ENCODE results near the gene COG6. TPM values are rescaled to one million over a fixed set of nuclear protein-coding genes. Genes with fewer than 3 reads are reported as not detected.
A peak's percentile ranks its signal among the peaks of the same experiment; 100 is the strongest.

The COG6 gene
- 10 to 100 TPM; 24.8 to 30.0 TPM for total RNA-seq

DNA sequence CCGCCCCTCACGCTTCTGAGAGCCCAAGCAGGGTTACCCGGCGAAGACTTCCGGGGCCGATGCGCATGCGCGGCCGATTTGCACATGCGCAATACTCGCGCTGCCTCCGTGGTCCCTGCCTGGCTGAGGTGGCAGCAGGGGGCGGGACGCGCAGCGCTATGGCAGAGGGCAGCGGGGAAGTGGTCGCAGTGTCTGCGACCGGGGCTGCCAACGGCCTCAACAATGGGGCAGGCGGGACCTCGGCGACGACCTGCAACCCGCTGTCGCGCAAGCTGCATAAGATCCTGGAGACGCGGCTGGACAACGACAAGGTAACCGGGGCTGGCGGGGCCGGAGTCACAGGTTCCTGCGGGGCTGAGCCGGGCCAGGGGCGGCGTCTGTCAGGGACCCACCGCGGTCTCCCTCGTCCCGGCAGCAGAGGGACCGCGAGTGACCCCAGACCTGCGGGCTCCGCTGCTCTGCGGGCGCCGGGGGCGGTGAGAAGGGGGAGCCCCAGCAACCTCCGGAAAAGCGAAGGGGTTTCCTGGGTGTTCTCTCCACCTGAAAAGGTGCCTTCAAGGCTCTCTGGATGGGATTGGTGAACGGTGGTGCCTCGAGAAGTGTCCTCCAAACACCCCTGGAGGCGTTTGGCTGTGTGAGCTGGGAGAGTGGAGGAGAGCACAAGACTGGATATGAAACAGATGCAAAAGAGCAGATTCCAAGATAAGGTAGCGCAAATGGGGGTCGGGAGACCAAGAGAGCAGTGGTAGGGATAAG, at the start of gene COG6:
COG6 (plus strand) TSS at position 94 of the 756 bp plus-strand sequence; CDS start at position 159, 65 bp downstream.
- H3K27me3 Mint-ChIP-seq: peaks cover 5% of the 10 kb centered on the region
- peaks cover 6% of the 10 kb centered on the region for H3K36me3 Mint-ChIP-seq
- H3K27ac Mint-ChIP-seq: peak within 1 kb of the TSS; percentile 84
- DNase-seq: peak; percentile 93
- peak within 1 kb of the TSS; percentile 94 for H3K4me3 Mint-ChIP-seq
- H3K9me3 Mint-ChIP-seq: peaks cover 3% of the 10 kb centered on the region
- peaks cover 25% of the 10 kb centered on the region for H3K4me1 Mint-ChIP-seq

GRCh38 chr13:39605677-39606320, 49.7 kb upstream of the COG6 start:
- Mint-ChIP-seq H3K4me1 (peaks cover 13% of the 10 kb centered on the region), H3K9me3 (no peaks in the 10 kb centered on the region), H3K27ac (no peak overlapping the region), H3K27me3 (peaks cover 44% of the 10 kb centered on the region), H3K4me3 (no peak overlapping the region), H3K36me3 (no peaks in the 10 kb centered on the region)
- DNase-seq: no peak

DNA sequence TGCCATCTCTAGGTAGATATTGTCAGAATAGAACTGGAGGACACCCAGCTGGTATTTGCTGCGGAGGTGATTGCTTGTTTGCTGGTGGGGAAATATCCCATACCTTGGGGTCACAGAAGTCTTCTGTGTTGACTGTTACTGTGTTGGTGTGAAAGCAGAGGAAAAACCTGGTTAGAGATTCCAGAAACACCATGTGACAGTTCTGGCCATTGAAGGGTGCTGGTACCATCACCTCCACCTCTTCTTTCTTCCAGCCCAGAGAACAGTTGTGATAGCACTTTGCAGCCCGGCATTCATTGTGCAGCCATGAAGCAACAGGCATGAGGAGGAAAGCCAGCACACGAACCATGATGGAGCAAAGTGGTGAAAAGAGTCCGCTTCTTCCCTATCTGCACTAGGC, 47.6 kb upstream of the COG6 start:
- H3K9me3 Mint-ChIP-seq: no peaks in the 10 kb centered on the region
- H3K4me3 Mint-ChIP-seq: no peak overlapping the region
- peaks cover 7% of the 10 kb centered on the region for H3K4me1 Mint-ChIP-seq
- peaks cover 31% of the 10 kb centered on the region for H3K27me3 Mint-ChIP-seq
- DNase-seq: no peak
- H3K27ac Mint-ChIP-seq: no peak overlapping the region
- no peaks in the 10 kb centered on the region for H3K36me3 Mint-ChIP-seq

DNA sequence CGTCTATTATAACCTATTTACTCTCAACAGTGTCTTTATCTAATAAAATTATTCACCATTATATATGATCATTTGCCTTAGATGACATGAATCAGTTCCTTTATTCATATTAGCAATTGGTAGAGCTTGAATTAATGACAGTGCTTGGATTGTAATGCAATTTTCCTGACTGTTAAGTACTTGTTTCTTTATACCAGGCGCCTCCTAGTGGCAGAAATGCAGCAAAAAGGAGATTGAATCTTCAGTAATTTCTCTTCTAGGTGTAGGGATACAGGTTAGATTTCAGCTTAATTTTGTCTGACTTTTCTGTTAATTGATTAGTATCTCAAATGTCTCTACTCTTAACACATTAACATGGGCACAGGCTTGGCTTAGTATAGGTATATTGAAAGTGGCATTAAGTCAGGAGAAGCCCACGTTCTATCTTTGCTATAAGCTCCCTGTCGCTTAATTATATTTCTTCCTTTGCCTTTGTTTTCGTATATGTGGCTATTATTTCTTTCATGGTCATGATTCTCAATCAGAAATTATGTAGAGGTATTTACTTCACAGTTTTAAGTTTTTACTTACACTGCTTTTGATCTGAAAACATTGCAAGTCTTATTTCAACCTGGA, 43.3 kb upstream of the COG6 start:
- Mint-ChIP-seq H3K4me1 (no peaks in the 10 kb centered on the region), H3K27ac (no peak overlapping the region), H3K27me3 (peaks cover 13% of the 10 kb centered on the region), H3K4me3 (no peak overlapping the region), H3K9me3 (no peaks in the 10 kb centered on the region), H3K36me3 (no peaks in the 10 kb centered on the region)
- peak; percentile 27 for DNase-seq

DNA sequence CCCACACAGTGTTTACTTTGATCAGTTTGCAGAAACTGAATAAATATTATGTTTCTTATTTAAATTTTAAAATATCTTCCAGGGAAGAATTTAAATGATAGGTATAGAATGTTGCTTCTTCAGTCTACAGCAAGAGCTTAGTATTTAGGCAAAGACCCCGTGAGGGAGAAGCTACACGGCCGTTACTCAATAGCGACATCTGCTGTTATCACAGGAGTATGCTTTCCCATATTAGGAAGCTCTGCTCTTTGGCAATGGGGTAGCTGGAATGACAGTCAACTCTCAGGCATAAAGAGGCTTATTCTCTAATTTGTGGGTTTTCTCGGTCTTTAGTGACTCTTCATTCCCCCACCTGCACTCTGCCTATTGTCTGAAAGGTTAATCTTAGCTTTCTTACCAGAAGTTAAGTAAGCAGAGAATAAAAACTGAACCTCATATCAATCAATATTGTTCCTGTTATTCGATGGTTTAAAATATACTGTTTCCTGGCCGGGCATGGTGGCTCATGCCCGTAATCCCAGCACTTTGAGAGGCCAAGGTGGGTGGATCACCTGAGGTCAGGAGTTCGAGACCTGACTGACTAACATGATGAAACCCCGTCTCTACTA, 39.3 kb upstream of the COG6 start:
- no peak overlapping the region for H3K4me3 Mint-ChIP-seq
- peak; percentile 12 for DNase-seq
- H3K9me3 Mint-ChIP-seq: no peaks in the 10 kb centered on the region
- peaks cover 11% of the 10 kb centered on the region for H3K27me3 Mint-ChIP-seq
- H3K27ac Mint-ChIP-seq: no peak overlapping the region
- H3K36me3 Mint-ChIP-seq: no peaks in the 10 kb centered on the region
- no peaks in the 10 kb centered on the region for H3K4me1 Mint-ChIP-seq

DNA sequence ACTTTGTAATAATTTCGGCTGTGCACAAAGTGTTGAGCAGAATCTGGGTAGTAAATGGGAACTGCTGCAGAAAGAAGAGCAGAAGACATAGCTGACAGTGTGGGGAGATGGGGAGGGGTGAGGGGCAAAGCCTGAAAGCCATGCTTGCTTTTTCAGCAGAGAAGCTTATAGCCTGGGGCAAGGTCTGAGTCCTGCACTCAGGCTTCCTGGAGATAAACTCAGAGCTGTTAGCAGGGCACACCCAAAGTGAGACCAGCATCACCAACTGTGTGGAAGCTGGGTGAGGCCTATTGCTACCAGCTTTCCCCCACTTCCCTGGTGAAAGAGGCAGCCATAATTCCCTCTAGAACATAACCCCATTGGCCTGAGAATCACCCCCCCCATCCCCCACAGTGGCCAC, 36.9 kb upstream of the COG6 start:
- Mint-ChIP-seq H3K4me1 (no peaks in the 10 kb centered on the region), H3K36me3 (no peaks in the 10 kb centered on the region), H3K27ac (no peak overlapping the region), H3K27me3 (peaks cover 7% of the 10 kb centered on the region), H3K9me3 (no peaks in the 10 kb centered on the region), H3K4me3 (no peak overlapping the region)
- DNase-seq: no peak

DNA sequence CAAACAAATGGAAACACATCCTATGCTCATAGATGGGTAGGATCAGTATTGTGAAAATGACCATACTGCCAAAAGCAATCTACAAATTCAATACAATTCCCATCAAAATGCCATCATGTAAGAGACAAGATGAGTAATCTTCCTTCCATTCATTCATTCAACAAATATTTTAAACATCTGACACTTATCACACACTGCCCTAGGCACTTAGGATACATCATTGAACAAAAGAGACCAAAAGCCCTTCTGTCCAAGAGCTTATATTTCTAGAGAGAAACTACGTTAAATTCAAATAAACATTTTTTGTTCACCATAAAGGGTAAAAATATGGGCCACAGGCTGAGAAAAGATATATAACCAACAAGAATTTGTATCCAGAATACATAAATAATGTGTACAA, 32.0 kb upstream of the COG6 start:
- no peaks in the 10 kb centered on the region for H3K36me3 Mint-ChIP-seq
- H3K4me3 Mint-ChIP-seq: no peak overlapping the region
- no peak overlapping the region for H3K27ac Mint-ChIP-seq
- no peaks in the 10 kb centered on the region for H3K4me1 Mint-ChIP-seq
- DNase-seq: no peak
- peaks cover under 1% of the 10 kb centered on the region for H3K27me3 Mint-ChIP-seq
- no peaks in the 10 kb centered on the region for H3K9me3 Mint-ChIP-seq

- no peak for DNase-seq
- Mint-ChIP-seq H3K27ac (no peak overlapping the region), H3K27me3 (peaks cover 17% of the 10 kb centered on the region), H3K4me3 (no peak overlapping the region), H3K4me1 (no peaks in the 10 kb centered on the region), H3K9me3 (peaks cover 10% of the 10 kb centered on the region), H3K36me3 (no peaks in the 10 kb centered on the region)
Observed at GRCh38 chr13:39631307-39631706, 24.2 kb upstream of the COG6 start.

DNA sequence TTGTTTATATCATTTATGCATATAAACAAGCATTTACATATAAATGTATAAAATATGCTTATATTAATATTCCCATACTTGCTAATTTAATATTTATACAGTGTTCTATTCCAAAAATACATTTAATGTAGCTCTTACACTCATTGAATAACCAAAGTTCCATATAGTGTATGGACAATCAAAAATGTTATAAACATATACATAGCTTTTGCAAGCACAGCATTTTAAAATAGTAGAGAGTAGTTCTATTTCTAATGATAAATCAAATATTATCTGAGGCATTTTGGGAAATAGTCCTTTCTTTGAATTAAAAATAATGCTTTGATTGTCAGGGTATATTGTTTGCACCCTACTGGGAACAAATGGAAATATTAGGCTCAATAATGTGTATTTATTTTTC, 22.5 kb upstream of the COG6 start:
- no peak for DNase-seq

DNA sequence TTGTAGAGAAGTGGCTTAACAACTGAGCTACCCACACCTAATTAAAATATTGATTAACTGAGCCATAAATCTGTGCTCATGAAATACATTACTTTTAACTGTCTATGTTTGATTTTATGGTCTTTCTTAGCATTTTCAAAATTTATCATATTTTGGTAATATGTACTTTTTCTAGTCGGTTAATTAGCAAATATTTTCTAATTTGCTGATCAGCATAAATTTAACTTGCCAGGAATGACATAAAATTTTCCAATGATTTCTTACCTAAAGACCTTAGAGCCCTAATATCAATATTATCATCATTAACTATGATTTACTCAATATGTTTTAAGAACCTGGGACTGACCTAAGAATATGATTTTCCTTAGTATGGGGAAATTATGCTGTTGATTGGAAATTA, 19.9 kb upstream of the COG6 start:
- Mint-ChIP-seq H3K27ac (no peak overlapping the region), H3K27me3 (peaks cover 41% of the 10 kb centered on the region)

More for the DNA sequence above, 22.5 kb upstream of the COG6 start:
- Mint-ChIP-seq H3K27me3 (peaks cover 29% of the 10 kb centered on the region), H3K9me3 (peaks cover 10% of the 10 kb centered on the region), H3K27ac (no peak overlapping the region), H3K4me1 (no peaks in the 10 kb centered on the region), H3K36me3 (no peaks in the 10 kb centered on the region), H3K4me3 (no peak overlapping the region)

GRCh38 chr13:39637890-39638289, 17.6 kb upstream of the COG6 start:
- no peaks in the 10 kb centered on the region for H3K36me3 Mint-ChIP-seq
- H3K9me3 Mint-ChIP-seq: no peaks in the 10 kb centered on the region
- H3K27me3 Mint-ChIP-seq: peaks cover 37% of the 10 kb centered on the region
- H3K27ac Mint-ChIP-seq: no peak overlapping the region
- no peak for DNase-seq
- H3K4me1 Mint-ChIP-seq: no peaks in the 10 kb centered on the region
- H3K4me3 Mint-ChIP-seq: no peak overlapping the region

More for the DNA sequence above, 19.9 kb upstream of the COG6 start:
- Mint-ChIP-seq H3K4me3 (no peak overlapping the region), H3K9me3 (peaks cover 10% of the 10 kb centered on the region), H3K4me1 (no peaks in the 10 kb centered on the region), H3K36me3 (no peaks in the 10 kb centered on the region)
- no peak for DNase-seq

DNA sequence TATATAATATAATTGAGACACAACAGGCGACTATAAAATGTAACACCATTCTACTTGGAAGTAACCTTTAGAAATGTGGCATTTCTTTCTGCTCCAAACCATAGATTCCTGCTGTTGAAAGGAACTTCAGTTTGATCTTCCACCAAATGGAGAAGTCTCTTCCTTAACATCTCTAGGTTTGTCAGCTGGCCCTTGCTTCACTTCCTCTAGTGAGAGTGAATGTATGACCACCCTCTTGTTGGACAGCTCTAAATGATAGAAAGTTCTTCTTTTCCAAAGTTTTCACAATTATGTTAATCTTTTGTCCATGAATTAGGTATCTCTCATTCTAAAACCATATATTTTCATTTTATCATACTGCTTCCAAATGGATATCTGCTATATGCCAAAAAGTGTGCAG, 13.8 kb upstream of the COG6 start:
- Mint-ChIP-seq H3K36me3 (no peaks in the 10 kb centered on the region), H3K9me3 (no peaks in the 10 kb centered on the region), H3K27me3 (peaks cover 29% of the 10 kb centered on the region), H3K4me1 (no peaks in the 10 kb centered on the region), H3K27ac (no peak overlapping the region), H3K4me3 (no peak overlapping the region)
- no peak for DNase-seq

GRCh38 chr13:39646122-39646521, 9.3 kb upstream of the COG6 start:
- no peak for DNase-seq
- no peaks in the 10 kb centered on the region for H3K9me3 Mint-ChIP-seq
- H3K36me3 Mint-ChIP-seq: no peaks in the 10 kb centered on the region
- peaks cover 4% of the 10 kb centered on the region for H3K27me3 Mint-ChIP-seq
- no peaks in the 10 kb centered on the region for H3K4me1 Mint-ChIP-seq
- no peak overlapping the region for H3K4me3 Mint-ChIP-seq
- H3K27ac Mint-ChIP-seq: no peak overlapping the region

DNA sequence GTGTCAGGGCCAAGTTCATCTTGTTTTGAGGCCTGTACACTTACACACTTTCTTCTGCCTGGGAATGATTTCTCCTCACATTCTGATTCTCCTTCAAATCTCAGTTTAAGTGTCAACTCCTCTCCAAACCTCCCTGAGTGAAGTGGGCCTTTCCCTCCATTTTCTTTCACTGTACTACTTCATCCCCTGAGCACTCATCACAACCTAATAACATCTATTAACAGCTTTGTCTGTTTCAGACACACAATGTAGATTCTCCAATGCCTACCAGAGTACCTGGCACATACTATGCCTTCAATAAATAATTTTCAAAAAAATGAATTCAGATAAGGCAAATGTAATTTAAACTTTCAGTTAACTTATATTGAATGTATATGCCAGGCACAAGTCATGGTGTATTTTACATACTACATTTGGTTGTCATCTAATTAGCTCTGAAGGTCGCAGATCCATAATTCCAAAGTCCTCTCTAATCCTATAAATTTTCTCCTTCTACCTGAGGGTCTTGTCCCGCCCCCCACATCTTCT, 357 bp upstream of the COG6 start:
- DNase-seq: no peak
- Mint-ChIP-seq H3K36me3 (peaks cover 6% of the 10 kb centered on the region), H3K9me3 (peaks cover 3% of the 10 kb centered on the region), H3K4me3 (peak overlapping the region; percentile 94), H3K4me1 (peaks cover 25% of the 10 kb centered on the region), H3K27ac (peak overlapping the region; percentile 84), H3K27me3 (peaks cover 5% of the 10 kb centered on the region)

- Mint-ChIP-seq H3K4me1 (peaks cover 26% of the 10 kb centered on the region), H3K4me3 (peak overlapping the region; percentile 94), H3K9me3 (peaks cover 3% of the 10 kb centered on the region), H3K27ac (peak overlapping the region; percentile 82), H3K36me3 (peaks cover 6% of the 10 kb centered on the region), H3K27me3 (peaks cover 5% of the 10 kb centered on the region)
- DNase-seq: no peak
Observed at GRCh38 chr13:39656325-39656677, 839 bp downstream of the COG6 start.

Data from activated naive CD8-positive, alpha-beta T cell treated with anti-CD3 and anti-CD28 coated beads for 36 hours (primary cell).